Activated CD8-positive, alpha-beta memory T cell treated with anti-CD3 and anti-CD28 coated beads, Interleukin-2, amount 50 U/mL, for 1 hour (primary cell): Measurements from ENCODE around the gene MYO5B.

Experiments
- DNase-seq: peaks from one replicate; pipeline ENCODE4 v3.0.0-alpha.2; 2020; ENCODE audit errors: extremely low read depth

MYO5B gene

GRCh38 chr18:49970319-49970718 lies 224.6 kb downstream of the MYO5B start:
- no peak for DNase-seq

DNA sequence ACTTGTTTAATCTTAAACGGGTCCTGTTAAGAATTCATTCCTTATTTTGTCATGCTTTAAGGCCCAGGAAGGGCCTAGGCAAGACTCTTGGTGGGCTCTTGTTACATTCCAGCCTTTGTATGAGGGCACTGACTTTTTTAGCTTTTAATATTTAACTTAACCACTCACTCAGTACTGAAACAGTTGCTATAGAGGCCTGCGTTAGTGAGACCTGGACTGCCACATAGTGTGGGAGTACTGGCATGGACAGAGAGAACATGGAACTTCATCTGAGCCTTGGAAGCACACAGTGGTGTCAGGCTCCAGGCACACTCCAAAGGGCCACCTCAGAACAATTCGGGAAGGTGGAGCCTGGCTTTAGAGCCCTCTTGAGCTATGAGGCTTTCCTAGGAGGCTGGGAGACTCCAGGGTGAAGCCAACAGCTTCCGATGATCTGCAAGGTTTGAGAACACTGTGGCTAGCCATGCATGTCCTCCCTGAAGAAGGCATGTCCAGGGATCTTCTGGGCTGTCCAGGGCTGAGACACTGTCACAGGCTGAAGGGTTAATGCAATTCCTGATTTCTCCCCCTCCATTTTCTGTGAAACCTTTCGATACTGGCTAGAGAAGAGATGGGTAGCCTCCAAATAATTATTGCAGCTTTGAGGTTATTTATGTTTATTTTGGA lies 226.2 kb downstream of the MYO5B start:
- DNase-seq: no peak

GRCh38 chr18:49967636-49968313 lies 227.2 kb downstream of the MYO5B start:
- no peak for DNase-seq

DNA sequence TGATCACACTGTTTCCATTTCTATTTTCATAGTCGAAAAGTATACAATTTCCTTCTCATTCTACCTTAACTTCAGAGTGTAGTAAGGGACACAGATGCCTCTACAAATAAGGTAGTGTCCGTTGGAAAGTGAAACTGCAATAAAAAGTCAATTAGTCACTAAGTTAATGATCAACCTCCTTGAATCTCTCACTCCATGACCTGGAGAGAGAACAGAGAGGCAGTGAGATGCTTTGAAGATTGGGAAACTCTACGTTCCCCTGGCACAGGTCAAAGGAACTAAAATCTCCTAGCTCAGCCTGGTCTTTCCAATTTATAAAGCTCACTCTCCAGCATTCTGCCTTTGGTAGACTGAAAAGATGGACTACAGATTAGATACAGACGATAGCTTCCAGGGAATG lies 227.8 kb downstream of the MYO5B start:
- no peak for DNase-seq

GRCh38 chr18:49966090-49966489 lies 228.9 kb downstream of the MYO5B start:
- DNase-seq: no peak

GRCh38 chr18:49963217-49963616 lies 231.7 kb downstream of the MYO5B start:
- no peak for DNase-seq

GRCh38 chr18:49961271-49961670 lies 233.7 kb downstream of the MYO5B start:
- DNase-seq: no peak

DNA sequence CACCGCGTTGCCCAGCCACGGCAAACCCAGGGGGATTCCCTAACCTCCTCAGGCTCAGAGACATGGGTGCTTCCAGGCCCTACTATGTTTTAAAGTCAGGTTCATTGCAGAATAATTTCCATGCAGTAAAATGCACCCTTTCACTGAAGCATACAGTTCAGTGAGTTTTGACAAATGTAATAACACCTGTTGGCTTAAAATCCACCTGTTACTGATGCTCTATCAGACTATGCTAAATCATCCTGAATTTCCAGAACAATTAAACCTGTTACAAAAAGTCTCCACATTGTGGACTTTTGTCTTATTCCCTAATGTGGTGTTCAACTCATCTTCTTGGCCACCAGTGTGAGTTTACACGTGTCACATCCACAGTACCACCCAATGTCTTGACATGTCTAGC lies 234.6 kb downstream of the MYO5B start:
- DNase-seq: no peak

- peak; percentile 2 for DNase-seq
Measured at GRCh38 chr18:49959176-49959575, 235.8 kb downstream of the MYO5B start.

DNA sequence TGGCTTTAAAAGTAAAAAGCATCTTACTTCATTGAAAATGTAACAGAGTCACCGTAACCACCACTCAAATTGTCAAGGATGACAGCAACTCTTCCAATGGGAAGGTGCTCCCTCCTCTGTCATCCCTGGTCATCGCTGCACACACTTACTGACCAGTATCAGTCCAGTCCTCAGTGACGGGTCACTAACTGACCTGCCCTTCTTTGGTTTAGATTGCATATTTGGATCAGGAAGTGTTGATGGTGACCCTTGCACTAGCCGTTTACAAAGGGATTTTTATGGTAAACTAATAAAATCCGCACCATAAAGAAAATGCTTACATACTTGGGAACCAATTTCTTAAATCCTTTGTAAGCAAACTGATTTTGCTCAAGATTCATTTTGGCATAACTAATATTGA lies 239.7 kb downstream of the MYO5B start:
- no peak for DNase-seq

DNA sequence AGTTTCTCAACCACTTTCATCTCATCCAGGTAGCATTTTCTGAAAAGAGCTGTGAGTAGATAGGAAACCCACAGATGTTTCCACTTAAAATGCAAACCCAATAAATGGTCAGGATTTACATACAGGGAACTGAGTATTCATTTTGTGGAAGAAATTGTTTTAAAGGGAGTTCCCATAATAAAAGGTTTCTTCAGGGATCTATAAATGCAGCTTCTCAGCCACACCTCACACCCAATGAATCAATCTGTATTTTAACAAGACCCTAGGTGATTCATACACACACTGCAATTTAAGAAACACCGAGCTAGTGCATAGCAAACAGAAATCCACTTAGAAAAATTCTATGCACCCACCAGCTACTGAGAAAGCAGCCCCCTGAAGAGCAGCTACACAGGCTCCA lies 241.6 kb downstream of the MYO5B start:
- no peak for DNase-seq

- no peak for DNase-seq
Measured at GRCh38 chr18:49949951-49950395, 245.0 kb downstream of the MYO5B start.

- DNase-seq: no peak
Measured at GRCh38 chr18:49948975-49949374, 246.0 kb downstream of the MYO5B start.

DNA sequence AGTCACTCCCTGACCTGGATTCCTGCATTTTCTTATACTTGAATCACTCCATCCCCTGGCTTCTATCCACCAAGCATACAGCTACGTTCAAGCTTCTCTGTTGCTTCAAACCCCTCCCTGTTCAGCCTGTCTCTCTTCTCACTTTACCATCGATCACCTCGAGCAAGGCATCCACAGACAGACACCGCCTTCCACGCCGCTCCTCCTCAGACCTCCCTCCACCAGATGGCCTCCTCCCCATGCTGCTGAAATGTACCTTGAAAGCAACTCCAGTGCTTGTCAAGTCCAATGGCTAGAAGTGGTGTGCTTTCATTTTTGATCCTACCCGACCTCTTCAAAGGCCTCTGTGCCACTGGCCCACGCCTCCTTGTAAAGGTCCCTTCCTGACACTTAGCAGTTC lies 250.3 kb downstream of the MYO5B start:
- DNase-seq: no peak

DNA sequence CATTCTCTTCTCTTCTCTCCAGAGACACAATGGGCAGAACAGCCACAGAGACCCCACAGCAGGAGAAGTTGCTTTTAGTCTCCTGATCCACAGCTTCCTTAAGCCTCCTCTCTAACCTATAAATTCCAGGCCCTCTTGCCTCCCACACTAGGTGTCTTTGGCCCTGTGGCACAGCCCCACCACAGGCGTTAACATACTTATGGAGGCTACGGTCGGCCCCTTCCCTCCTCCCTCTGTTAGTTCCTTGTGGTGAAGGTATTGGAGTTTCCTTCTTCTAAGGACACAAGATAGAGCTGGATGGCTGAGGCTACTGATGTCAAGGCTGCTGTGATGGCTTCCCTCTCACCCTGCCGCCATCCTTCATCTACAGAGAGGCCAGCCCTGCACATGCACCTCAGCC lies 258.1 kb downstream of the MYO5B start:
- DNase-seq: no peak

DNA sequence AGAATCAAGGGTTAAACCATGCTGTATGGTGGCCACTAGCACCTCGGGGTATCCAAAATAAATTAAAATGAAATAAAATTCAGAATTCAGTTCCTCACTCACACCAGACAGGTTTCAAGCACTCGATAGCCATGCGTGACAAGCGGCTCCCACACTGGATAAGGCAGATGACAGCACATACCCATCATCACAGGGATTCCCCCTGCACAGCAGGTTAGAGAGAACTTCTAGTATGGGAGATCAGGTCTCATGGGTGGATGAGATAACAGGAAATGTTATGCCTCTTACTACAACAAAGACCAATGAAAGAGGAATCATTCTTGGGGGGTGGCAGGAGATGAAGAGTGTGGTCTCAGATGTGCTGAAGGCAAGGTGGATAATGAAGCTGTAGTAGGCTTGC lies 259.7 kb downstream of the MYO5B start:
- no peak for DNase-seq

DNA sequence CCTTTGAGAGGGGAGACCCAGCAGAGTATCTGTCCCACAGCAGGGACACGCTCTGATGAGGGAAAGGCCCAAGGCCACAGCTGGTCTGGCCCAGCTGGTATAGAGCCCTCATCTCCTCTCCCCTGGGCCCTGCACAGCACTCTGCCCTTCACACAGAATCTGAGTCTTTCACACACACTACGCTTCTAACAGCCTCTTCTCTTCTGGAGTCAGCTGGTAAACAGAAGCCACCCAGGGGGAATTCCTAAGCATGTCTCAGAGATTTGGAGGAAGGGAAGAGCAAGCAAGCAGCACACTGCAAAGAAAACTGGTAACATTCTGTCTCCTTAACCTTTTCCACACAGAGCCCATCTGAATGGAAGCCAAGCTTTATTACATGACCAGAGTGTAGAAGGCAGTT lies 260.5 kb downstream of the MYO5B start:
- no peak for DNase-seq

- no peak for DNase-seq
Measured at GRCh38 chr18:49933530-49934128, 261.3 kb downstream of the MYO5B start.

DNA sequence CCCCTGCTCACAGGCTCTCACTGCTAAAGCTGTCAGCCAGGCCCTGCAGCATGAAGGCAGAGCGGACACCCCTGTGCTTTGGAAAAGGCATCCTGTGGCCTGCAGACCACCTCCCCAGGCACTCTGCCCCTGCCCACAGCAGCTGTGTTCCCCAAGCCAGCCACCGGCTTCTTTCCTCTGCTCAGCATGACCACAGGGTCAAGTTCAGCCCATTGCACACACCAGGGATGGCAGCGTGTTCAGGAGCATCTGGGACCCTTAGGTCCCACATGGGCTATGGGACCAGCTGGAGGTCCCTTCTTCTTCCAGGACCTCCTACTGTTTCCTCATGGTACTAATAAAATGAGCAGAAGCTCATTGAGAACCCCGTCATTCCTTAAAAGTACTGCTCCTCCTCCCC lies 263.2 kb downstream of the MYO5B start:
- DNase-seq: no peak

GRCh38 chr18:49931179-49931578 lies 263.8 kb downstream of the MYO5B start:
- DNase-seq: no peak

- no peak for DNase-seq
Measured at GRCh38 chr18:49926106-49926745, 268.7 kb downstream of the MYO5B start.

DNA sequence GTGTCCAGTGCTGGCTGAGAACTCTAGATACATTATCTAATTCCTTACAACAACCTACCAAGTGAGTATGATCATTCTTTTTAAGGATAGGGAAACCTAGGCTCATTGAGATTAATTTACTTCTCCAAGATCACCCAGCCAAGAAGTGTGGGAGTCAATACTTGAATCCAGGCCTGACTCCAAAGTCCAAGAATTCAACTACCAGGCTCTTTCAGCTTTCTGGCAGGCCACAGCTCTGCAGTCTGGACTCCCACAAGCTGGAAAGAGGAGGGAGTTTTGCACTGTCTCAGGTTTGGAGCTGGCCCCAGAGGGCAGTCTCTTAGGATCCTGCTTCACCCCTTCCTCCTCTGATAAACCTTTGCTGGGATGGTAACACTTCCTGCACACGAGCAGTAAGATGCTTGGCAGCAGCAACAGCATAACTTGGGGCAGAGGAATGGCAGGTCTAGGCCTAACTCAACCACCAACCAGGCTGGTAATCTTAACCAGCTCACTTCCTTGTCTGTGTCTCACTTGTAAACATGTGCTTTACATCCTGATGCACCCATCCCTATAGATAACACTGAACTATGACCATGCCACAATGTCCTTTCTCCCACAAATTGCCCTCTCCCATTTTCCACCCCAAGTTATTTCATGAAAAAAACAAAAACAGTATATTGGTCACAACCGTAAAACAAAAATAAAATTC lies 270.5 kb downstream of the MYO5B start:
- DNase-seq: no peak
